Mesenteric fat pad (tissue), 1 donor: ENCODE data around the gene ELMOD2. TPM values are rescaled to one million over a fixed set of nuclear protein-coding genes. Genes with fewer than 3 reads are reported as not detected.
"Not testable (repeated sequence)": the region's sequence is repeated elsewhere in the genome, so short reads cannot be mapped to it uniquely, and the experiment has no call there.

Source experiments
- DNase-seq: peaks from one replicate; pipeline ENCODE4 v3.0.0-alpha.2; 2020; ENCODE audit warnings: low spot score
- long read RNA-seq: library from polyadenylated mRNA; unstranded; transcript quantifications from one replicate; pipeline ENCODE4 v2.0.0, GENCODE V29; 2020
- total RNA-seq: library from RNA; stranded (reverse); fragmentation: NEBNext Ultra II Directional; extraction: Animal tissue kit (Norgen Biotek cat#: 25700); gene quantifications from one replicate; pipeline ENCODE4 v1.2.1, GENCODE V29; 2021
- donor health status: DM: yes; HTN: yes; CAD: no.

ELMOD2 gene
- 18.7 TPM for total RNA-seq
- long read RNA-seq, full-length matches to known transcripts, result 16 of 20 reads
- long read RNA-seq, partial matches to known transcripts, result 0 of 20 reads
- long read RNA-seq, other reads (novel, unspliced or antisense), result 4 of 20 reads

DNA sequence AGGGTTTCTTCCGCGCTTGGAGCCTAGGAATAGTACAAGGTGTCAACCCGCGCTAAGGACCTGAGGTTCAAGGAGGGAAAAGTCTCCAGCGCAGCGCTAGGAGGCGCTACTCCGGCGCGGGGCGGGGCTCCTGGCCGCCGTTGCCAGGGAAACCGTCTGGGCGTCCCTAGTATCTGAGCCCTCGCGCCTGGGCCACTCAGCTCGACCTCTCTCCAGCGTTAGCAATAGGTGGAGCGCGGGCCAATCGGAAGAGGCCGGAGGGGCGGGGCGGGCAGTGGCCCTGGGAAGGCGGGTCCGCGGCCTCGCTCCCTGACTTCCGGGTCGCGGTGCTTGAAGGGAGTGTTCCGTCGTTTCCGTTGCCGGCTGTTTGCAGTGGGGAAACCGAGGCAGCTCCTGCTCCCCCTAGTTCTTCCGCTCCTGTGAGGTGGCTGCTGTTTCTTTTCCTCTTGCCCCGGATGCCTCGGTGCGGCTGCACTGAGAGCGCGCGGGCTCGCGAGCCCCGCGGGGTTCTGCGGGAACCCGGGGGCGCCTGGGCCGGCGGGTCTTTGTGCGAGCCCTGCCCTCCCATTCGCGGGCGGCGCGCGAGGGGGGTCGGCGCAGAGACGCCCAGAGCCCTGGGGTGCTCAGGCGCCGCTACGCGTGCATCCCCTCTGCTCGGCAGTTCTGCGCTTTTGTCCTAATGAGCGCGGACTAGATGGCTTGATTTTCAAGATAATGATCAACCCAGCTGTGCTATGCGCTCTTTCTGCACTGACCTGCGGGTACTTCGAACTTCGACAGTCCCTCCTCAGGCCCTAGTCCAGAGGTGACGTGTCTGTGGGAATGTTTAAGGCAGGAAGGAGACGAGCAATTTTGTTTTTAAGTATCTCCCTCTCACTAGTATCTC lies at the start of gene ELMOD2:
TSS of gene ELMOD2 (plus strand) at position 312 of the 886 bp plus-strand sequence. CDS start 1,261 bp downstream, outside the sequence.
- DNase-seq, result peak; percentile 100

GRCh38 chr4:140483445-140483844 lies 40.5 kb upstream of the ELMOD2 start:
- no peak for DNase-seq

- DNase-seq, result no peak
Observed at GRCh38 chr4:140485939-140486338, 38.0 kb upstream of the ELMOD2 start.

GRCh38 chr4:140497405-140497746 lies 26.6 kb upstream of the ELMOD2 start:
- DNase-seq, result no peak

DNA sequence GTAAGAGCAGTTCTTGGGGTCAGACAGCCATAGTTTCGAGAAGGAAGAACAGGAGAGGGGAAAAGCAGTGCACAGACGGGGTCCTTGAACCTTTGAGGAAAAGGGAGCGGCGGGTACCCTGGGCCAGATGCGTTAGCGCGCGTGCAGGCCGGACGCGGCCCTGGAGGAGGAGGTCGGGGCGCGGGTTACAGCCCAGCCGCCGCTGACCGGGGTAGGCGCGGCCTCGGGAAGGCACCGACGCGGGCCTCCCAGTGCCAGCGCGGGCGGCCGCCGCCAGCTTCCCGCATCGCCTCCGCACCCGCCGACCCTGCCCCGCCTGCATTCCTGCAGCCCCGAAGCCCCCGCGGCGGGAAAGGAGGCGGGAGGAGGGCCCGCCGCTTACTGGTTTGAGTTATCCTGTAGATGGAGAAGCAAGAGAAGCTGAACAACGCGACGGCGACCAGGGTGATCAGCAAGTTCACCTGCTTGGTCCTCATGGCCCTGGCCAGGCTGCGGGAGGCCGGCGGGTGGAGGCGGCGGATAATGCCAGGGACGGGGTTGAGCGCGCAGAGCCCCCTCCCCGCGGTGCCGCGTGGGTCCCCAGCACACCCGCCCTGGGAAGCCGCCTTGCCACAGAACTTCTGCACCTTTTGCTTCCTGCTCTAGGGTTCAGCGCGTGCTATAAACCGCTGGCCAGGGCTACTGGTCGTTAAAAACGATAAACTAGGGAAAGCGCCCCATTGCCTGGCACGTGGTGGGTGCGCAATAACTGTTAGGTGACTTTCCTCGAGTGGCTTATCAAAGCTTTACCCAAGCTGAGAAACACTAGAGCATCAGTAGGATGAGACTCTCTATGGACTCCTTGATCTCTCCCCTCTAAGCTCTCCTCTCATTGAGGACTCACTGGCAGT lies 26.0 kb upstream of the ELMOD2 start, which contains the start of gene MGAT4D:
TSS of gene MGAT4D (minus strand) at position 547 of the 890 bp plus-strand sequence. CDS start at position 476, 71 bp downstream.
- DNase-seq, result no peak

GRCh38 chr4:140499391-140499790 lies 24.6 kb upstream of the ELMOD2 start:
- no peak for DNase-seq

DNA sequence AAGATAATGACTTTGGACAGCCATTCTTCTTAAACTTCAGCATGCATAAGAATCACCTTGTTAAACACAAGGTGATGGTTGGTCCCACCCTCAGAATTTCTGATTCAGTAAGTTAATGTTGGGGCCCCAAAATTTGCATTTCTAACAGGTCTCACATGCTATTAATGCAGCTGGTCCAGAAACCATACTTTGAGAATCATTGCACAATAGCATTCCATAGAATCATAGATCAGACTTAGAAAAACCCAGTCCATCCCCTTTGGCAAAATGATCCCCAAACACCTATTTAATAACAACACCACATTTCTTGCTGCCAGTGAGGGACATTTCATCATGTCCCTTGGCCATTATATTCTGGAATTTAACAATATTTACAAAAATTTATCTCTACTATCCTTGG lies 19.7 kb upstream of the ELMOD2 start:
- no peak for DNase-seq

DNA sequence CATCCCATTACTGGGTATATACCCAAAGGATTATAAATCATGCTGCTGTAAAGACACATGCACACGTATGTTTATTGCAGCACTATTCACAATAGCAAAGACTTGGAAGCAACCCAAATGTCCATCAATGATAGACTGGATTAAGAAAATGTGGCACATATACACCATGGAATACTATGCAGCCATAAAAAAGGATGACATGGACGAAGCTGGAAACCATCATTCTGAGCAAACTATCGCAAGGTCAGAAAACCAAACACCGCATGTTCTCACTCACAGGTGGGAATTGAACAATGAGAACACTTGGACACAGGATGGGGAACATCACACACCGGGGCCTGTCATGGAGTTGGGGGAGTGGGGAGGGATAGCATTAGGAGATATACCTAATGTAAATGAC lies 10.2 kb upstream of the ELMOD2 start:
- DNase-seq, result not testable (repeated sequence)

GRCh38 chr4:140515423-140515822 lies 8.5 kb upstream of the ELMOD2 start:
- DNase-seq, result no peak

DNA sequence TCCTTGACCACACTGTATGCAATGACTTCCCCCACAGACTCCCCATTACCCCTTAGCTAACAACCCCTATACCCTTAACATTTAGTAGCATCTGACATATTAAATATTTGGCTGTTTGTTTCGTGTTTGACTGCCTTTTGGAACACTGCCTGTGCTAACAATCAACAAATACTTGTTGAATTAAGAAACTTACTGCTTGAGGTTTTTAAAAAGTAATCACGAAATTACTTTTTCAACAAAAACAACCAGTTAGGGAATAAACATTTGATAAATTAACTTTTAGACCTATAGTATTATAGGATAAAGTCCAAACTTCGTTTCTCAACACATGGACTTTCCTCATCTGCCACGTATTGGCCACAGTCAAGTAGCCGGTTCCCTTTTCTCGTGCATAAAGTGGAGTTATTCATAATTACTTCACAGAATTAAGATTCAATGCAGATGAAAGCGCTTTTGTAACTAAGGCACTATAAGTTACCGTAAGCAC lies 555 bp upstream of the ELMOD2 start:
- DNase-seq, result no peak

DNA sequence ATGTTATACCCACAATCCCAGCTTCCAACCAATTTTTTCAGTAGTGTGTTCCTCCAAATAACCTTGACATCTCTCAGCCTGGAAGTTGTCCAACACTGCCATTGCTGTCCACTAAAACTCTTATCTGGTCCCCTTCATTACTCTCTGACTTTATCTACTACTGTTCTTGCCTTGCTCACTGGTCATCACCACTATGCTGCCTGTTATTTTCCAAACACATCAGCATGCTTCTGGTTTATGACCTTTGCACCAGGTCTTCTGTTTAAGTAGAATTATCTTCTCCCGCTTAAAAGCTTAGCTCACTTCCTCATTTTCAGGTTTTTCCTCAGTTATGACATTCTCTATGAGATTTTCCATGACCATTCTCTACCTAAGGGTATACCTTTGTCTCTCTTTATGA lies 5.5 kb downstream of the ELMOD2 start:
- no peak for DNase-seq

DNA sequence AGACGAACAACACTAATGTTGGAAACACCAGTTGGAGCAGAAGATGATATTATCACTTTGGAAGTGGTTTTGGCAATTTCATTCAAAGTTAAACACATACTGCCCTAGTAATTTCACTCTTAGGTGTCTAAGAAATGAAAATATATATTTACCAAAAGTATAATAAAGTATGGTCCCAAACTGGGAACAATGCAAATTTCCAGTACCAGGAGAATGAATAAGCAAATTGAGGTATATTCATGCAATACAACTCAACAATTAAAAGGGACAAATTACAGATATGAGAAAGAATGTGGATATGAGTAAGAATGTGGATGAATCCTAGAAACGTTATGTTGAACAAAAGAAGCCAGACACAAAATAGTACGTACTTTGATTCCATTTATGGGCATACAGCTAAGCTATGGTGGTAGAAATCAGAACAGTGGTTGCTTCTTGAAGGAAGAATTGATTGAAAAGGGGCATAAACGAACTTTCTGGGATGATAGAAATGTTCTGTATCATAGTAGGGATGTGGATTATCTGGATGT lies 10.0 kb downstream of the ELMOD2 start:
- no peak for DNase-seq

DNA sequence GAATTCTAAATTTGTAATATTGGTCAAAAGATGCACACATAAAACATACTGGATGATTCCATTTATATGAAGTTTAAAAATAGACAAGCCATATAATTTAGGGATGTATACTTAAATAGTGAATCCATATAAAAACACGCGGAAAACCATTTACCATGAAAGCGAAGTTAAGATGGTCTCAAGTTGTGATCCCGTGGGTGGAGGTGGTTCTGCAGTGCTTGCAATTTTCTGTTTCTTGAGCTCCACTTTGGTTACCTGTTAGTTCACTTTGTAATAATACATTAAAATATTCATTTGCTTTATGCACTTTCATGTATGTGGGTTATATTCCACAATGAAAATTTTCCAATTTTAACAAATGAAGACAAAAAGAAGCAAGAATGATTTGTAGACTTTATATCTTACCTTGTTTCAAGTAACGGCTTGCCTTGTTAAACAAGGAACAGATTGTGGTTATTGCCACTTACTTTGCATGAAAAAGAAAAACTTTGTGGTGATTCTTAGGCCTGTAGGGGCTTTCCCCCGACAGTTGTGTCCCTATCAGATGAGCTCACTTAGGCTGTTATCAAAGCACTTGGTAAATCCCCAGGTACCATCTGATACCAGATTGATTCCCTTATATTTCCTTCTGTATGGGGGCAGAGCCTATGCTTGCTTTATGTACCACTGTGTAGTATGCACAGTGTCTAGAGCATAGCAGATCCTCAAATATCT lies 32.6 kb downstream of the ELMOD2 start:
- no peak for DNase-seq

- DNase-seq, result no peak
Observed at GRCh38 chr4:140557831-140558435, 34.0 kb downstream of the ELMOD2 start.

DNA sequence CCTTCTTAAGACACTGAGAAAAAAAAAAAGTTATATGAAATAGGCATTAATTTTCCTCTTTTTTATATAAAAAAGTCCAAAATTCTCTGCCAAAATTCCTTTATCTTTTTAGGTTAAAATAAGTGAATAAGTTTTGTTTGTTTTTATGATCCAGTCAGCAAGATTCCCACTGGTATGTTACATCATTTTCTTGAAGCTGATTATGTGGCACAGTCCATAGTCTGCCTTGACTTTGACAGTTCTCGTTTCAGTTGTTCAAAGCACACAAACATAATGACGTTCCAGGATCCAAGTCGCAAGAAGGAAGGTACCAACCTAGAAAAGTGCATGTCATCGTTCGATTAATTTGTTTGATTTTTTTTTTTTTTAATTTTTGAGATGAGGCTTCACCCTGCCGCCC lies 35.7 kb downstream of the ELMOD2 start:
- no peak for DNase-seq

DNA sequence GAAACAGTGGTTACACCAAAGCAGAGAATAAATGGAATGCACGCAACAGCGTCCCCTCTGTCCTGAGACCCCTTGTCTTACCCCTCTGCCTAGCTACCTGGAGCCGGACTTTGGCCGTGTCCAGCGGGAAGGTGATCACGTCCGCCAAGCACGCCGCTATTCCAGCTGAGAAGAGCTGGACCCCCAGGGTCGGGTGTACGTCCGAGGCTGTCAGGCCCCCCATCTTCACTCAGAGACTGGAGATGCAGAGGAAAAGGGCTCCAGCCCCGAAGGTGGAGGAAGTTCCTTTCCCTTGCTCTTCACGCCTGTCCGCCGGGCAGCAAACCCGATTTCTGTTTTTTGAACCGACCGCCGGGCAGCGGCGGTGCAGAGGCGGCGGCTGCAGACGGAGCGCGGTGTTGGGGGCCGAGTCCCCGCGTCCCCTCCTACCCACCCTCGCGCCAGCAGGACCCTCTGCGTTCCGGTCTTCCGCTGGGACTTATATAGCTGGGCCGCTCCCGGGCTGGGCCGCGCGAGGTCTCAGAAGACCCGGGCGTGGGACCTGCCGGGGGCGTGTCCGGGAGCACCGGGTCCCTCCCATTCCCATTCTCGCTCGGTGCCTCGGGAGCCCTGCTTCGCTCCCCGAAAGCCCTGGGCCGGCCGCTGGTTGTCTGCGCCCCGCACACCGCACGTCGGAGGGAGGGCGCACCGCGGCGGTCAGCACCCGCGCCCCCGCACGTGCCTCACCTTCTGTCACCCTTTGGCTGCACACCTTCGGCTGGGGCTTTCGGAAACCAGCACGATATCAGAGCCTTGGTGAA lies 44.7 kb downstream of the ELMOD2 start, which contains the start of gene UCP1:
TSS of gene UCP1 (minus strand) at position 455 of the 800 bp plus-strand sequence. CDS start at position 223, 232 bp downstream.
- no peak for DNase-seq

GRCh38 chr4:140569307-140569638 lies 45.3 kb downstream of the ELMOD2 start:
- no peak for DNase-seq

GRCh38 chr4:140571620-140572019 lies 47.7 kb downstream of the ELMOD2 start:
- DNase-seq, result no peak

- no peak for DNase-seq
Observed at GRCh38 chr4:140575489-140575888, 51.5 kb downstream of the ELMOD2 start.
